Measurements from ENCODE around the gene TMEM238. TPM values are rescaled to one million over a fixed set of nuclear protein-coding genes. Genes with fewer than 3 reads are reported as not detected.

TMEM238 gene
- total and polyA plus RNA-seq, 9 of the 15 experiments (the other 6 are each of a cell fraction or from before 2014, with no cell fraction given) = 0.18 to 5.1 (median 1.3) TPM; not detected in 4

GRCh38 chr19:55385724-55386492, 1.8 kb upstream of the TMEM238 start, which contains the start of gene RPL28 (continued):
- TF ChIP-seq HMGXB4 (CRISPR knock-in tag; IDR thresholded peaks at IDR 0.05) = peak; percentile 83; the same call in 1 of the 2 replicates
- no peak for TF ChIP-seq PRDM10 (IDR thresholded peaks at IDR 0.05; ENCODE audit: partially characterized antibody)
- no peak for TF ChIP-seq ZNF551 (CRISPR knock-in tag; IDR thresholded peaks at IDR 0.05)
- peak; percentile 95 for TF ChIP-seq ARID4B (CRISPR knock-in tag; IDR thresholded peaks at IDR 0.05)
- peak; percentile 87 for TF ChIP-seq GTF2B (IDR thresholded peaks at IDR 0.05; ENCODE audit: extremely low read depth, insufficient read length)
- peak; percentile 86 for TF ChIP-seq MBD2 (IDR thresholded peaks at IDR 0.05; ENCODE audit: borderline replicate concordance, low read depth)
- peak; percentile 87 for TF ChIP-seq SMAD1 (IDR thresholded peaks at IDR 0.05; ENCODE audit: low read depth, low read length, partially characterized antibody)
- TF ChIP-seq SIN3B (IDR thresholded peaks at IDR 0.05; ENCODE audit: low read depth) = peak; percentile 32; the same call in 1 of the 2 replicates
- peak; percentile 81 for TF ChIP-seq EP400 (IDR thresholded peaks at IDR 0.05)
- peak; percentile 84; the same call in 1 of the 2 replicates for TF ChIP-seq FOXP1 (CRISPR knock-in tag; IDR thresholded peaks at IDR 0.05)
- TF ChIP-seq MEIS2 (IDR thresholded peaks at IDR 0.05; ENCODE audit: partially characterized antibody) = peak; percentile 38
- 0 out of 2 replicates have a peak, but pooled peaks have one; percentile 43 for TF ChIP-seq BRD4 (IDR thresholded peaks at IDR 0.05)
- peak; percentile 10; the same call in 1 of the 2 replicates for TF ChIP-seq FOSL1 (tag; conservative IDR thresholded peaks at IDR 0.05)
- TF ChIP-seq E2F5 (CRISPR knock-in tag; IDR thresholded peaks at IDR 0.05) = no peak
- TF ChIP-seq MXI1 (IDR thresholded peaks at IDR 0.05; ENCODE audit: low read depth, low read length) = peak; percentile 71; the same call in 1 of the 2 replicates

Data from K562 (cell line).